Stimulated activated CD8-positive, alpha-beta memory T cell treated with anti-CD3 and anti-CD28 coated beads, Interleukin-4, amount 100 ng/mL, for 1 hour (primary cell): Measurements from ENCODE around the gene AGTRAP.
A peak's percentile ranks its signal among the peaks of the same experiment; 100 is the strongest.

Experiments used
- DNase-seq, 2 donors: peaks; one replicate each; pipeline ENCODE4 v3.0.0-alpha.2; 2020; ENCODE audit warnings: low read depth in 2 of 2, low spot score in 1 of 2

The AGTRAP gene, protein sequence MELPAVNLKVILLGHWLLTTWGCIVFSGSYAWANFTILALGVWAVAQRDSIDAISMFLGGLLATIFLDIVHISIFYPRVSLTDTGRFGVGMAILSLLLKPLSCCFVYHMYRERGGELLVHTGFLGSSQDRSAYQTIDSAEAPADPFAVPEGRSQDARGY

DNA sequence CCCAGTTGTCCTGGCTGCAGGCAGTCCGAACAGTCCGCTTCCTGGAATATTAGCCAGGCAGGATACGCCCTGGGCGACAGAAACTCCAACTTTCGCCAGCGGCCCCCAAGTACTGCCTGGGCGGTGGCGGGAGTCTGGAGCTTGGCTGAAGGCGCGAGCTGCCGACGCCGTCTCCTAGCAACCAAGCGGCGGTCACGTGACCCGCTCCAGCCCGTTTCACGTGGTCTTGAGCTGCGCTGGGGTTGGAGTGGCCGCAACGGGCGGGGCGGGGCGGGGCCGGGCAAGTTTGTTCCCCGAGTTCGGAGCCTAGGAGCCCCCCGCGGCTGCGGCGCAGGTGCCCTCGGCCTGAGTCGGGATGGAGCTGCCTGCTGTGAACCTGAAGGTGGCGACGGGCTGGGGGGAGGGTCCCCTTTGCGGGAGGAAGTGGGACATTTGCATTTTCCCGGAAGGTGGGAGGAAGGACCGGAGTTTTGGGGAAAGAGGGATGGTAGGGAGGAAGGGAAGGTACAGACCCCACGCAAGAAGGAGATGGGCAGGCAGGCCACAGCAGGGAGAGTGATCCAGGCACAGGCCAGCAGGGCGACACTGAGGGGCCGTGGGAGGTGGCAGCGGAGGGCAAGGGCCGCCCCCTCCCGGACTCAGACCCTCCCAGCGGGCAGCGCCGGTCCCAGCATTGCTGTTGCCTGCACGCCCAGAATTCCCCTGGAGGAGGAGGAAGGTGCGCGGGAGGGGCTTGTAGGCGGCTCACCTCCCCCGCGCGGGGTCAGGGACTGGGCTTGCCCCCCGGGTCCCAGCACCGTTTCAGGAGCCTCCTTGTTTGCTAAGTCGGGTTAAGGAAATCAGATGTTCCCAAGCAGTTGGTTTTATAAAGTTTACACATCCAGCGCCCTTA, at the start of gene AGTRAP:
AGTRAP (plus strand) TSS at position 283 of the 892 bp plus-strand sequence; CDS start at position 356, 73 bp downstream.
- peak; percentile 73 to 75 for DNase-seq

DNA sequence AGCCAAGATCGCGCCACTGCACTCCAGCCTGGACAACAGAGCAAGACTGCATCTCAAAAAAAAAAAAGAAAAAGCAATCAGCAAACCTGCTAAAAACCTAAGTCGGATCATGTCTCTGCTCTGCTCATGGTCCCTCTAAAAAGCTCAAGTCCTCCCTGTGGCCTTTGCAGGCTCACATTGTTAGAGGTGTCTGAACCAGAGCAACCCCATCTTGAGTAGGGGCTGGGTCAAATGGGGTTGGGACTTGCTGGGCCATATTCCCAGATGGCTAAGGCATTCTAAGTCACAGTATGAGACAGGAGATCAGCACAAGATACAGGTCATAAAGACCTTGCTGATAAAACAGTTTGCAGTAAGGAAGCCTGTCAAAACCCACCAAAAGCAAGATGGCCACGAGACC, 47.4 kb upstream of the AGTRAP start:
- DNase-seq: no peak

DNA sequence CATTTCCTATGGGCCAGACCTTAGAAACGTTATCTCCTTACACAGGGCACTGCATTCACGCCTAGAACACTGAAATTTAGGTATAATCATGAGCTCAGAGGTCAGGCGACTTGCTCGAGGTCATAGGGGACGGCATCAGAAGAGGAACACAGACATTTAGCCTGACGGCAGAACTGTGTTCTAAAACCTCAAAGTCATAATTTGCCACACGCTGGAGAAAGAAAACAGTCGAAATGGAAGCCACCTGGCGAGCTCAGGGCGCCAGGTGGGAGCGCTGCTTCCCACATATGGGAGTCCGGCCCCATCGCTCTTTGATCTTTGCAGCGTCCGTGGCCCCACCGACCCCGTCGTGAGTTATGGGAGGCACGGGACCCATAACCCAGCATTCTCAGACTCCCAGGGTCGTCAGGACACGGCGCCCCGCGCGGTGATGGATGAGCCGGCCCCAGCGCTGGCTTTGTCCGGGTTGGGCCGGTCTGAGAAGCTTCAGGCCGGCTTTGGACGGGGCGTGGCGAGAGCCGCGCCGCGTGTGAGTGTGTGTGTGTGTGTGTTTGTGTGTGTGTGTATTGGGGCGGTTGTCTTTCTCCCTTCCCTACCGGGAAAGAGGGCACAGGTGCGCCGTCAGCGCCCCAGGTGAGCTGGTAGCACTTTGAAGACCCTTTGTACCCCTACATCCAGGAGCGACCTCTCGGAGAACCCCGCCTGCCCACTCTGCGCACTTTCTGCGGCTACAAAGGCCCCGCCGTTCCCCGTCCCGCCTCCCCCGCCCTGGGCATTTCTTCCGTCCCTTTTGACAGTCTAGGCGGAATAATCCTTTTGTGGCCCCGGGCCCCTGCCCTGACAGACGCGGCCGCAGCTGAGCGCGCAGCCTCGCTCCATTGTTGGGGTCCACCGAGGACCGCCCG, 45.3 kb upstream of the AGTRAP start:
- no peak for DNase-seq

DNA sequence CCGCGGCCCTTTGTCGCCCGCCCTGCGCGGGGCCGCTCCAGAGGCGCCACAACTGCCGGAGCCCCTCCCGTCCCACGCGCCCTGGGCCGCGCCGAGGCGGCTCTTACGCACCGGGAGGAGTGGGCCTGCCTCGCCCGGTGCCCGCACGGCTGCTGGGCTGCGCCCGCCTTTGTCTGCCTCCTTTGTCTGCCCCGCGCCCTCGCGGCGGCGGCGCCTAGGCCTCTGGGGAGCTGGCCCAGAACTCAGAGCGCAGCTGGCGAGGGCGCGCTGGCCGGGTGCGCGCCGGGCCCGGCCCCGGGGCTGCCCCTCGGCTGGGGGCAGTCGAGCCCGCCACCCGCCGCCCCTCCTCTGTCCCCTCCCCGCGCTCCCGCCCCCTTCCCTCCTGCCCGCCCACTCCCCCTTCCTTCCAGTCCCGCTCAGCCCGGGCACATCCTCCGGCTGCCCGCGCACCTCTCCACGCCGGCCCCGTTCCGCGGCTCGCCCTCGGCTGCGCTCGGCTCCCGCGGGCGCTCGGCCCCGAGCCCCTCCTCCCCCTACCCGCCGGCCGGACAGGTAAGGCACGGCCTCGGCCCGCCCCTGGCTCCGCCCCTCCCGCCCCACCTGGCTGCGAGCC, 44.5 kb upstream of the AGTRAP start, which contains the start of gene DRAXIN:
DRAXIN (plus strand) TSS at position 409 of the 613 bp plus-strand sequence. CDS start 14,549 bp downstream, outside the sequence.
- DNase-seq: no peak

DNA sequence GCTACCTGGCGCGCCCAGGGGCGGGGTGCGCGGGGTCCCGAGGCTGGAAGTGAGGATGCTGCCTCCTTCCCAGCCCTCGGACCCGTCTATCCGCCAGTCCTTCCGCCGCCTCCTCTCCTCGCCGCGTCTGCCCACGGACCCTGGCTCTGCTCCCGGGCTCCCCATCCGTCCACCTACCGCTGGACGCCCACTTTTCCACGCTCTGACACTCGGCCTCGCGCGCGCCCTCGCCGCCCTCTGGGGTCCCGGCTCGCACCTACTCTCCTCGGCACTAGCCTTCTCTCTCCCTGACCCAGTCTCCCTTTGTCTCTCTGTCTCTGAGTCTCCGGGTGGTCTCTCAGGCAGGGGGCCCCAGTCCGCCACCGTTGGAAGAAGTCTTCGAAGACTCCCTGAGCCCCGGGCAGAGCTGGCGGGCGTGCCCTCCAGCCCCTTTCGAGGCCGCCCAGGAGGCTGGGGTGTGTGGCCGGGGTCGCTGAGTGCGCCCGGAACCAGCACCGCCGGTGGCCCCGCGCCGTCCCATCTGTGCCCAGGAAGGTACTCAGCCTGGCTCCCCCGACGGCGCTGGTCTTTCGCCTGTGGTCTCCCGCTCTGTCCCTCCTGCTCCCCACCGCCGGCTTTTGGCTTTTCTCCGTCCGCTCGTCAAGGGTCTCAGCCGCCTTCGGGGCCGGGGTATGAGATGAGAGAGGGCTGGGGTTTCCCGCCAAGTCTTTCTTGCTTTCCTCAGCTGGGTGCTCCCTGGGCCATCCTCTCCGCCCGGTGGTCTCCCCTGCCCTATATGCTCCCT, 43.8 kb upstream of the AGTRAP start:
- DNase-seq: no peak

DNA sequence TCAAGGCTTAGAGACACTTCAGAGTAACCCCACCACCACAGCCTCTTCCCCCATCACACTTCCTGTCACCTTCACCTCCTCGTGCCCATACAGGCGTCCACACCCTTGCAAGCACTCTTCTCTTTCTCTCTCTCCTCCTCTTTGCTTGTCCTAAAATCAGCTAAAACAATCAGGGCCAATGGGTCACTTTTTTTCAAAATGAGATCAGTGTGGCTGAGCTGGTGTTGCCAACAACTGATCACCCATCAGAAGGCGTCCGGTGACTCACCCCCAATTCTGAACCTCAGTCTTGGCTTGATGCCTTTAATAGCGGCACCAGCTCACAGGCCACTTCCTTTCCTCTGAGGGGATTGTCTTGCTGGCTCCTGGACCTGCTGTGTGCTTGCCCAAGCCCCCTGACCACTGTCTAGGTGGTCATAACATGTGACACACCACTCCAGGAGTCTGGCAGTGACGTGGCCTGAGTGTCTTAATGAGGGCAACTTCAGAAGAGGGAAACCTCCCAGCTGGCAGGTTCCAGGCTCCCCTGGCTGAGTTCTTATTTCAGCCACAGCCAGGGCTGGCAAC, 42.8 kb upstream of the AGTRAP start:
- peak in 1 of 2 donors; percentile 21 for DNase-seq

DNA sequence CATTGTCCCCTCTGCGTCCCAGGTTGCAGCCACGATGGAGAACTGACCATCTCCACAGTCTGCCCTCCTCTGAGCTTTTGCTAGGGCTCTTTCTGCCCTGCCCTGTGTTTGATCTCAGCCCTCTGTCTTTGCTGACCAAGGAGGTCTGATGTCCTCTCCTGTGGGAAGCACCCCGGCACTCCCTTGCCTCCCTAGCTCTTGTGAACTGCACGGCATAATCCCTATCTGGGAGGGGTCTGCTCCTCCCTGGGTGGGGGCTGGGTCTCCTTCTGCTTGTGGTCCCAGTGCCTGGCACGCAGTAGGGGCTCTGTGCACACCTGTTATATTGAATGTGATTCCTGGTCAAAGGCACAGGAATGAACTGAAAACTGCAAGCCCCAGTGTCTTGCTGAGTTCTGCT, 42.0 kb upstream of the AGTRAP start:
- no peak for DNase-seq

DNA sequence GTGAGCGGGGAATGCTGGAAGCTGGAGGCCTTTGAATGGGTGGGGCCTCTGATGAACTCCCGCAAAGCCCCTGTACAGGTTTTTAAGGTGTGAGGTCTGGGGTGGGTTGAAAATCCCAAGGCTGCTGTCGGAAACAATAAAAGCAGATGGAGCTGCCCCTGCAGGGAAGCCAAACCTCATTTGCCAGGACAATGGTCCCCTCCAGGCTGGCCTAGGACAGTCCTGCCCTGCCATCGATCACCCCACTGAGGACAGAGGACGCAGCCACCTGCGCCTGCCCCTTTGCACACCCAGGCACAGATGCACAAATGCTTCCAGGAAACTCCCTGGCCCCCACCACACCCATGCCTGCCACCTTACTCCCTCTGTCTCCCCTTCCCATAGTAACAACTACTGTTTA, 40.1 kb upstream of the AGTRAP start:
- DNase-seq: no peak

DNA sequence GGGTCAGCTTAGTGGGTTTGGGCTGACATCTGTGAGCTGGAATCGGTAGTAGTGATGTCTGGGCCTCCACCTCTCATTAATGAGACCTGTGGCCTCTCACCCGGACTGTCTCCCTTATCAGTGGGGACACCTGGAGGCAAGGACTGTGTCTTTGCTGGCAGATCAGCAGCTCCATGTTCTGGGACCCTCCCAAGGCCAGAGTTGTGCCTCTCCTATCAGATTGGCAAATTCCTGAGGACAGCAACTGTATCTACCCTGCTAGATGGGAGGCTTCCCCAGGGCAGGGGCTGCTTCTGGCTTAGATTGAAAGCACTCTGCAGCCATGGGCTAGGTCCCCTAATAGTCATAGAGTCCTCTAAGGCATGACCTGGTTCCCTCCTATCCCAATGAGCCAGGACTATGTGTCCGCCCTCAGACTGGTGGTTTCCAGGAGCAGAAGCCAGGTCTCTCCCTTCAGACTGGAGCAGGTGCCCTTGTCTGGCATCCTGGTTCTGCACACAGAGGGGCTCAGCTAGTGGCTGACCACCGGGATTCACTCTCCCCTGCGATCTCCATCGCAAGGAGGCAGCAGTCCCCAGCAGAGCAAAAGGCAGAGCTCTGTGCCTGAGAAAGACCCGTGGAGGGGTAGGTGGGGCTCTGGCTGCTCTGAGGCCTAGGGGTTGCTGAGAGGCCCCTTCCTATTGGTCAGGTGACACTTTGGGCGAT, 38.6 kb upstream of the AGTRAP start:
- no peak for DNase-seq

DNA sequence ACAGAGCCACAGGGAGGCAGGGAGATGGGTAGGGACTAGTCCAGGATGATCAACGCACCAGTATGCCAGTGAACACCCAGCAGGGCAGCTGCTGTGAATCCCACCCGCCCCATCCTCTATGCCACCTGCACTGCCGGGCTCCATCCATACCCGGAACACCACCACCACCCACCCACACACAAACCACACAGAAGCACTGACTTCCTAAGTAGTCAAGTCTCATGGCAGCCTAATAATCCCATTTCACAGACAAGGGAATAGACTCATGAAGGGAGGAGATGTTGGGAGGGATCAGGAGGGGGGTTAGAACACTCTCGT, 38.1 kb upstream of the AGTRAP start:
- no peak for DNase-seq

DNA sequence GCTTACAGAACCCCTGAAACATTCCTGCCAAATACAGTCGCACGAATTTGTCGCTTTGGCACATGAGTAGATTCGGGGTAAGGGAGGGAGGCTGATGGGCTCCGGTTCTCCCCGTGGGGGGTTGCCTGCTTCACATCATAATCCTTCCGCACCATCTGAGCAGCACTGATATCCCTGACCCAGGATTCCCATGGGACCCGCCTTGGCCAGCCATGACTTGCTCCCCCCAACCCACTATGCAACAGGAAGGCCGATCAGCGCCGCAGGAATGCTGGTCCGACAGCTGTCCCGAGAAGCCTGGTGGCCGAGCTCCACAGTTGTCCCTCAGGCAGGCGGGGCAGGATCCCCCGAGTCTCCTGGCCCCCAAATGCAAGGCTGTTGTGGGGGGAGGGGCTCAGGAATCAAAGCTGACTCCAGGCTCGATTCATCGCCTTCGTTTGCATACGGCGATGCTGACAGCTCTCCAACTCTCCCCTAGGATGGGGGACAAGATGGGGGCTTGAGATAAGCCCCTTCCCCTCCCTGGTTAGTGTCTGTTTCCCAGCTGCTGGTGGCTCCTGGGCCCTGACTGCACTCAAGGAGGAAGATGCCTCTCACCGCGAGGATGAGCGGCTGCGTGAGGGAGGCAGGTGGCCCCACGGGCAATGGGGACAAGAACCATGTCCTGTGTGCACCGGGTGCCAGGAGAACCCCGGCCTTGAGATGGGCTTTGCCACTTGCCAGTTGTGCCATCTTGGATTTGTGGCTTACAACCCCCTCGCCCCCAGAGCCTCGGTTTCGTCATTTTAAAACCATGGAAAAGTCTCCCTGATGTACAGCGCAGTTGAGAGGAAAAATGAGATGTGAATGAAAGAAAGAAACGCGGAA, 35.1 kb upstream of the AGTRAP start:
- no peak for DNase-seq

DNA sequence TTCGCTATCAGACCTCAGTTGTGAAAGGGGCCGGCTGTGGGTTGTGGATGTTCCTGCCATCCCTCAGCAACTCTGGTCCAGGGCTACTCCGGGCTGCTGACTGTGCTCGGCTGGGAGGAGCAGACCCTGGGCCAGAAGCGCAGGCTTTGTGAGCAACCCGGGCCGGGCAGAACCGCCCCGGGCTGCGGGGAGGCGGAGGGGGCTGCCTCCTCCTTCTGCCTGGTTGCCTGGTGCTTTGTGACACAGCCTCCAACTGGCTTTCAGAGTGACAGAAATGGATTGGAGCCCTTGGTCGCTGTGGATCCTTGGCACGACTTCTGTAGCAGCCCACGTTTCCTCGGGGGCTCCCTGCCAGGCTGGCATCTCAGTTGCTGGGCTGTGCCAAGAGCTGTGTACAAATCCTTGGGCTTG, 34.4 kb upstream of the AGTRAP start:
- no peak for DNase-seq

DNA sequence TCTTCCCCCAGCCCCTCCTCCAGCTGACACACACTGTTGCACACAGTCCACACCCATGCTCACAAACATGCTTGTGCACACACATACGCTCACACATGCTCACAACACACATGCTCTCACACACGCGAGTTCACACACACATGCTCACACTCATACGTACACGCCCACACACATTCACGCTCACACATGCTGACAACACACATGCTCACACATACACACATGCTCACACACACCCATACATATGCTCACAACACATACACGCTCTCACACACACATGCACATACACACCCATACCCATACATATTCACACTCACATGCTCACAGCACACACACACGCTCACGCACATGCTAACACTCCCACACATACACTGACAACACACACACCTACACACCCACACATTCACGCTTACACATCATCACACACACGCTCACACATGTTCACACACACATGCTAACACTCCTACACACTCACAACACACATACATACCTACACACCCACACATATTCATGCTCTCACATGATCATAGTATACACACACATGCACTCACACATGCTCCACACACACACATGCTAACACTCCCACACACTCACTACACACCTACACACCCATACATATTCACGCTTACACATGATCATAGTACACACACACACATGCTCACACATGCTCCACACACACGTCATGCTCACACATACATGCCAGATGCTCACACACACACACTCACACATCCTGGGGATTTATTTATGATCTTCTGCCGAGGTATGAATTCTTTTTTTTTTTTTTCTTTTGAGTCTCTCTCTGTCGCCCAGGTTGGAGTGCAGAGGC, 33.7 kb upstream of the AGTRAP start:
- DNase-seq: no peak

DNA sequence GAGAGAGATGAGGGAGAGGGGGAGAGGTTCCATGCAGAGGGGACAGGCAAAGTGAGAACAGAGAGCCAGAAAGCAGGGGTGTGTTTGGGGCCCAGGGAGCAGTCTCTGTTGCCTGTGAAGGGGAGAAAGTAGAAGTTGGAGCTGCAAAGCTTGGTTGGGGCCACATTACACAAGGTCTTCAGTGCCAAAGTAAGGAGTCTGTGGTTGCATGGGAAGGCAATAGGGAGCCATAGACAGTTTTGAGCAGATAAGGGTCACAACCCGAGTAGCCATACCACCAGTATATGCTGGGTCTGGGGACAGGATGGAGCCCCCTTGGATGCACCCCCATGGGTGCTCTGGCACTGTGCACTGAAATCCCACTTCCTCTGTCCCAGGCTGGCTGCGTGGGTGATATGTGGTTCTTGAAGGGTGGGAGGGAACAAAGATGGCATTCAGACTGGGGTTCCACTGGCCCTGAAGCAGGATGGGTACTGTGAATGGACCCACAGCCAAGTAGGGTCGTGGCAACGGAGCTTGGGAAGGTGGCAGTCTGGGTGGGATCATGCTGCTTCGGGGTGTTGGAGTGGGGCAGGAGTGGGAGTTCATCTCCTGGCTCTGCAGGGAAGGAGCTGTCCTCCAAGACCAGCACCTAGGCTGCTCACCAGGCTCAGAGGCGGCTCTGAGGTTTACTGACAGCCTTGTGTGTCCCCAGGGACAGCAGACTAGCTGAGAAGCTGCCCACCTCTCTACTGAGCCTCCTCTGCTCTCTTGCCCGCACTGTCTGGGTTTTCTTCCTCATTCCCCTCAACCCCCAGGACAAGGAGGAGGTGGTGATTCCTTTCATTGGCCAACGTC, 32.4 kb upstream of the AGTRAP start:
- no peak for DNase-seq

DNA sequence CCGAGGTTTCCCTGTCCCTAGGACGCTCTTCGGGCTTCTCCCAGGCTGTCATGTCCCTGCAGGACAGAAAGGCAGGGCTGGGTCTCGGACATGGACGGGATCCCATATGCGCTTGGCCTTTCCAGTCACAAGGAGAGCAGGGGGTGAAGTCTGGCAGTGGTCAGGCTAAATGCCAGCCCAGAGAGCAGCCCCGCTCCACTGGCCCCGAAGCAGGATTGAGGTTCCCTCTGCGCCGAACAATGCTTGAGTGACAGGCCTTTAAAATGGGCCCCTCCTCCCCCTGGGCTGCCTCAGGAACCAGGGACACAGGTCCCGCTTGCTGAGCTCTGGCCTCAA, 31.8 kb upstream of the AGTRAP start:
- DNase-seq: no peak

DNA sequence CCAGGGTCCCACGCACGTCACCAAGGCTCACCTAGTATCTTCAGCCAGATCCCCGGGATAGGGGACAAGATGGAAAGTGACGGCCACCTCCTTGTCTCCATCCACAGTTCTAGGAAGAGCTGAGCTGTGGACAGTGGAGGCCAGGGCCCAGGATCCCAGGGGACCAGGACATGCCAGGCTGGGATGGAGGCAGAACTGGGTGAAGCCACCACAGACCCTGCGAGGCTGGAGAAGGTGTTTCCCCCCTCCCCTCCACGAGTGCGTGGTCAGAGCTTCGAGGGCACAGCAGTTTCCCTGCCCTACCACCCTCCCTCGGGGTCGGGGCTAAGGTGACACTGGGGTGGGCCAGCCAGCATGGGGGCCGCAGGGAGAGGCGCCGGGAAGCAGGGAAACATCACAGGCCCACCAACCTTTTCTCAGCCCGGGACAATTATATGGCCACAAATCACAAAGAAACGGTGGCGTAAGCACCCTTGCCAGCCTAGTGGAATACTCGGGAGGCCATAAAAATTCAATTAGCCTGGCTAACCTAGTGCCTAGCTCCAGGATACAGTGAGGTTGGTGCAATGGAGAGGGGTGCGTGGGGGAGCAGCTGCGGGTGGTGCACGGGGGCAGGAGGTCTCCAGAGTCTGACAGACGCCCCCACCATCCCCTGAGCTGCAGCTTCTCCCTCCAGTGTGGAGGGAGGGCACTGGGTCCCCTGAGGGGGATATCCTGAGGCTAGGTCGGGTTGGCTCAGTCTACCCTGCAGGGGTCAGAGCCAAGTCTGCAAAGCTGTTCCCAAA, 31.1 kb upstream of the AGTRAP start:
- no peak for DNase-seq
